IMR-90 (cell line): Measurements from ENCODE around the gene MEGF11. TPM values are rescaled to one million over a fixed set of nuclear protein-coding genes. Genes with fewer than 3 reads are reported as not detected.

Experiments used
- ATAC-seq: fragments of 200-7000 bp; cut with Tn5 transposase; 2 replicates; pipeline ENCODE4 v1.9.1; 2020; ENCODE audit warnings: low read depth, mild to moderate bottlenecking, moderate library complexity
- BruUV-seq: library from RNA; stranded (reverse); fragments of 400-500 nt; replicated peaks from 2 replicates; lab custom pipeline; 2021; lab: Mats Ljungman, UMichigan
- CTCF ChIA-PET: fragments of 300-600 bp; formaldehyde crosslinking; extraction: SDS; loops from one replicate; lab custom pipeline; 2021; ENCODE audit warnings: antibody characterized with exemption; lab: Yijun Ruan, JAX
- POLR2A ChIA-PET: fragments of 300-600 bp; sonication (Branson Sonifier 250); formaldehyde crosslinking; loops from one replicate; lab custom pipeline; 2022; ENCODE audit warnings: antibody characterized with exemption; ENCODE audit not compliant: unreplicated experiment; lab: Charles Lee
- DNase-seq: peaks from one replicate; pipeline ENCODE4 v3.0.0; 2013
- H2AFZ ChIP-seq: replicated peaks from 2 replicates; pipeline ENCODE3; 2013; ENCODE audit warnings: low read length, mild to moderate bottlenecking; ENCODE audit not compliant: poor library complexity
- H2AK5ac ChIP-seq: 2 replicates; pipeline ENCODE4 v1.6.1; 2013; ENCODE audit warnings: low read depth, low read length, inconsistent platforms
- H2AK9ac ChIP-seq: replicated peaks from 2 replicates; pipeline ENCODE3; 2013; ENCODE audit warnings: mild to moderate bottlenecking, low read depth, low read length, moderate library complexity; ENCODE audit not compliant: poor library complexity
- H2BK120ac ChIP-seq: 2 replicates; pipeline ENCODE4 v1.6.1; 2013; ENCODE audit warnings: low read depth, low read length, inconsistent platforms
- H2BK15ac ChIP-seq: 3 replicates; pipeline ENCODE4 v1.6.1; 2013; ENCODE audit warnings: low read depth, low read length, inconsistent platforms
- H2BK20ac ChIP-seq: 2 replicates; pipeline ENCODE4 v1.6.1; 2013; ENCODE audit warnings: low read depth, mild to moderate bottlenecking, inconsistent platforms, low read length, moderate library complexity
- H2BK5ac ChIP-seq: 2 replicates; pipeline ENCODE4 v1.6.1; 2013; ENCODE audit warnings: mild to moderate bottlenecking, low read depth, low read length, inconsistent platforms; ENCODE audit not compliant: poor library complexity, severe bottlenecking
- H3K14ac ChIP-seq: replicated peaks from 2 replicates; pipeline ENCODE4 v1.6.1; 2013; ENCODE audit warnings: low read depth, low read length, inconsistent platforms
- H3K18ac ChIP-seq: 2 replicates; pipeline ENCODE4 v1.6.1; 2013; ENCODE audit warnings: low read depth, low read length, control low read depth
- H3K23ac ChIP-seq: 2 replicates; pipeline ENCODE4 v1.6.1; 2013; ENCODE audit warnings: low read depth, low read length, inconsistent platforms
- H3K27ac ChIP-seq: 2 replicates; pipeline ENCODE4 v1.5.1; 2013; ENCODE audit warnings: mild to moderate bottlenecking, control low read depth, low read length; ENCODE audit not compliant: insufficient read depth
- H3K27me3 ChIP-seq: 2 replicates; pipeline ENCODE4 v1.6.1; 2013; ENCODE audit warnings: low read length; ENCODE audit not compliant: control insufficient read depth, insufficient read depth
- H3K36me3 ChIP-seq: 2 replicates; pipeline ENCODE4 v1.6.1; 2013; ENCODE audit warnings: low read length, mixed read lengths; ENCODE audit not compliant: control insufficient read depth, insufficient read depth
- H3K4ac ChIP-seq: 2 replicates; pipeline ENCODE4 v1.6.1; 2013; ENCODE audit warnings: low read depth, low read length, inconsistent platforms
- H3K4me1 ChIP-seq: 2 replicates; pipeline ENCODE4 v1.6.1; 2013; ENCODE audit warnings: low read length, mixed read lengths; ENCODE audit not compliant: control insufficient read depth, insufficient read depth
- H3K4me2 ChIP-seq: 2 replicates; pipeline ENCODE4 v1.6.1; 2013; ENCODE audit warnings: low read depth, mild to moderate bottlenecking, control low read depth, low read length, moderate library complexity
- H3K4me3 ChIP-seq: 2 replicates; pipeline ENCODE4 v1.5.1; 2013; ENCODE audit warnings: low read depth, mild to moderate bottlenecking, control low read depth, low read length, moderate library complexity; ENCODE audit not compliant: insufficient read depth
- H3K56ac ChIP-seq: 2 replicates; pipeline ENCODE4 v1.6.1; 2013; ENCODE audit warnings: low read length, inconsistent platforms; ENCODE audit not compliant: insufficient read depth; ENCODE audit errors: extremely low read depth
- H3K79me1 ChIP-seq, 2 experiments: 2 replicates each; pipeline ENCODE4 v1.6.1; 2013; ENCODE audit warnings: low read length in 2 of 2, inconsistent platforms in 1 of 2, low read depth in 1 of 2
- H3K9ac ChIP-seq: 2 replicates; pipeline ENCODE4 v1.6.1; 2013; ENCODE audit warnings: low read depth, low read length, control low read depth
- H3K9me1 ChIP-seq: 2 replicates; pipeline ENCODE4 v1.6.1; 2013; ENCODE audit warnings: low read length, inconsistent platforms; ENCODE audit not compliant: insufficient read depth
- H3K9me3 ChIP-seq: 2 replicates; pipeline ENCODE4 v1.6.1; 2013; ENCODE audit warnings: low read length; ENCODE audit not compliant: control insufficient read depth, insufficient read depth
- H4K20me1 ChIP-seq: 2 replicates; pipeline ENCODE4 v1.6.1; 2013; ENCODE audit warnings: low read length, inconsistent platforms; ENCODE audit not compliant: insufficient read depth
- H4K5ac ChIP-seq: 2 replicates; pipeline ENCODE4 v1.6.1; 2013; ENCODE audit warnings: mild to moderate bottlenecking, low read depth, low read length, control low read depth
- H4K8ac ChIP-seq, 2 experiments: 2 replicates each; pipeline ENCODE4 v1.6.1; 2013; ENCODE audit warnings: low read depth in 2 of 2, low read length in 2 of 2, control low read depth in 1 of 2, inconsistent platforms in 1 of 2
- H4K91ac ChIP-seq: 2 replicates; pipeline ENCODE4 v1.6.1; 2013; ENCODE audit warnings: low read depth, low read length, inconsistent platforms; ENCODE audit not compliant: insufficient read depth
- BHLHE40 ChIP-seq: fragments of 150-350 bp; IDR thresholded peaks from 2 replicates; pipeline ENCODE4 v1.6.1; 2016; ENCODE audit warnings: mild to moderate bottlenecking, low read depth, low read length
- CEBPB ChIP-seq: IDR thresholded peaks from 2 replicates; pipeline ENCODE4 v1.6.1; 2012; ENCODE audit warnings: low read depth, low read length, improper control_type of control experiment
- CHD1 ChIP-seq: IDR thresholded peaks from 2 replicates; pipeline ENCODE4 v1.6.1; 2012; ENCODE audit warnings: low read depth, low read length, improper control_type of control experiment
- FOS ChIP-seq: fragments of 150-350 bp; IDR thresholded peaks from 2 replicates; pipeline ENCODE4 v1.6.1; 2016; ENCODE audit warnings: low read depth, low read length
- MAFK ChIP-seq: IDR thresholded peaks from 2 replicates; pipeline ENCODE4 v1.6.1; 2012; ENCODE audit warnings: low read depth, low read length, improper control_type of control experiment
- MAZ ChIP-seq: IDR thresholded peaks from 2 replicates; pipeline ENCODE4 v1.6.1; 2012; ENCODE audit warnings: low read depth, mild to moderate bottlenecking, low read length, improper control_type of control experiment, moderate library complexity, borderline replicate concordance
- MXI1 ChIP-seq: IDR thresholded peaks from 2 replicates; pipeline ENCODE4 v1.6.1; 2012; ENCODE audit warnings: low read depth, mild to moderate bottlenecking, low read length, moderate library complexity, borderline replicate concordance
- NFE2L2 ChIP-seq: fragments of 150-350 bp; IDR thresholded peaks from 2 replicates; pipeline ENCODE4 v1.6.1; 2016; ENCODE audit warnings: low read depth, mild to moderate bottlenecking, low read length
- POLR2A ChIP-seq: IDR thresholded peaks from 2 replicates; pipeline ENCODE4 v1.6.1; 2012; ENCODE audit warnings: mild to moderate bottlenecking, low read depth, low read length
- RAD21 ChIP-seq: IDR thresholded peaks from 2 replicates; pipeline ENCODE4 v1.6.1; 2012; ENCODE audit warnings: low read length, improper control_type of control experiment
- RCOR1 ChIP-seq: IDR thresholded peaks from 2 replicates; pipeline ENCODE4 v1.6.1; 2012; ENCODE audit warnings: mild to moderate bottlenecking, low read length, improper control_type of control experiment; ENCODE audit not compliant: insufficient replicate concordance
- RFX5 ChIP-seq: IDR thresholded peaks from 2 replicates; pipeline ENCODE4 v1.8.0; 2012; ENCODE audit warnings: low read depth, mild to moderate bottlenecking, low read length, moderate library complexity
- SMC3 ChIP-seq: fragments of 150-350 bp; IDR thresholded peaks from 2 replicates; pipeline ENCODE4 v1.6.1; 2016; ENCODE audit warnings: low read depth, mild to moderate bottlenecking, antibody characterized with exemption, low read length, moderate library complexity
- USF2 ChIP-seq: fragments of 150-350 bp; IDR thresholded peaks from 2 replicates; pipeline ENCODE4 v1.6.1; 2017; ENCODE audit warnings: mild to moderate bottlenecking, antibody characterized with exemption, low read length, low read depth
- WGBS, 2 experiments: methylation state at CpG; one replicate each; pipeline versions ENCODE4 v1.1.5 to v1.1.7; 2013; ENCODE audit warnings: missing lambda C conversion rate in 2 of 2; ENCODE audit not compliant: insufficient read length in 1 of 2; ENCODE audit errors: extremely low coverage in 2 of 2; 5-methylcytosine and 5-hydroxymethylcytosine counted together
- dilution Hi-C: fragments of 300-500 bp; cut with HindIII; formaldehyde crosslinking; loops from one replicate; pipeline ENCODE4 v1.14.3; 2018; ENCODE audit warnings: low sequenced_read_pairs; ENCODE audit not compliant: unreplicated experiment
- in situ Hi-C: fragments of 300-500 bp; cut with MboI; formaldehyde crosslinking; loops from 3 replicates; pipeline ENCODE4 v1.14.3; 2019; ENCODE audit warnings: low sequenced_read_pairs, inconsistent platforms, mixed read lengths
- intact Hi-C: fragments of 100-400 bp; cut with micrococcal nuclease; formaldehyde crosslinking; loops from 2 replicates; pipeline ENCODE4 v1.10.0; 2022
- polyA plus RNA-seq, 3 experiments: library from polyadenylated mRNA; depleted of rRNA; stranded (reverse); fragments of >200 nt; gene quantifications; 2 replicates each; pipeline ENCODE4 v1.2.3, GENCODE V29; 2012; ENCODE audit warnings: low replicate concordance in 1 of 3
- total RNA-seq: library from RNA; depleted of rRNA; stranded (reverse); fragments of >200 nt; gene quantifications from 2 replicates; pipeline ENCODE4 v1.2.3, GENCODE V29; 2012
- TF ChIP-seq, protein P1 (sequence below): conservative IDR thresholded peaks from 2 replicates; pipeline ENCODE4 v1.5.1; 2012; ENCODE audit warnings: mild to moderate bottlenecking, low read depth, low read length, improper control_type of control experiment
- TF ChIP-seq, protein P2 (sequence below): fragments of 150-350 bp; IDR thresholded peaks from 2 replicates; pipeline ENCODE4 v1.6.1; 2016; ENCODE audit warnings: low read depth, mild to moderate bottlenecking, low read length, moderate library complexity, borderline replicate concordance

Gene MEGF11
- total and polyA plus RNA-seq, 2 of the 4 experiments (the other 2 are of a cell fraction) = not detected

DNA sequence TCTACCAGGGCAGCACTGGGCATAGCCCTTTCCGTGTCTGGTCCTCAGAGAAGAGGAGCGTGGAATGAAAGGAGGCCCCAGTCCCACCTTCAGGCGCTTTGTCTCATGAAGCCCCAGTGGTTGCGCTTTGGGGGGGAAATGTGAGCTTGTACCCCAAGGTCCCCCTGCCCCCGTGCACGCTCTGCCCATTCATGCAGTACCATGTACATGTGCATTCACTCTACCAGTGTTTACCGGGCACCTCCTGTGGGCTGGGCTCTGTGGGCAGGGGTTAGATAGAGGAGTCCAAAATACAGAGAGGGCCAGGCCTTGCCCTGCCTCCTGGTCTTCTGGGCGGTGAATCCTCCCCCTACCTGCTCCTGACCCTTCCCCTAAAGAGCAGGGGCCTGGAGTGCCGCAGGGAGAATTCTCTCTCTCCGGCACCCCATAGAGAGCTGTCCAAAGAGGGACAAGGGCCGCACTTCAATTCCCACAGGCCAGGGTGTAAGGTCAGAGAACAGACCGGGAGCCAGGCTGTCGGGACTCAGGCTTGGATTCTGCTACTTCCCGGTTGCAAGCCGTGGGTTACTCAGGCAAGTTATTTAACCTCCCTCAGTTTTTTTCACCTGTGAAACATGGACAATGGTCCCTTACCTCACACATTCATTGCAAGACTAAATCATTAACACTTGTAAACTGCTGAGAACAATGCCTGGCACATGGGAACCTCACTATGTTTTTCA, 153.4 kb downstream of the MEGF11 start:
- Histone ChIP-seq H2BK5ac (no peak overlapping the region), H4K91ac (no peak overlapping the region), H3K9me1 (no peaks in the 10 kb centered on the region), H3K4ac (no peak overlapping the region), H3K56ac (no peak overlapping the region), H3K27ac (no peak overlapping the region), H3K23ac (no peak overlapping the region), H3K9me3 (no peaks in the 10 kb centered on the region), H3K14ac (no peak overlapping the region), H3K18ac (no peak overlapping the region), H2AFZ (no peak overlapping the region), H2BK20ac (no peak overlapping the region), H2BK15ac (no peak overlapping the region), H3K4me1 (no peaks in the 10 kb centered on the region), H3K4me3 (no peak overlapping the region), H3K9ac (no peak overlapping the region), H4K20me1 (no peaks in the 10 kb centered on the region), H4K5ac (no peak overlapping the region), H3K4me2 (no peak overlapping the region), H2BK120ac (no peak overlapping the region), H3K27me3 (peaks cover 57% of the 10 kb centered on the region), H3K79me1 (no peaks in the 10 kb centered on the region), H3K36me3 (no peaks in the 10 kb centered on the region), H4K8ac (no peak overlapping the region), H2AK5ac (no peak overlapping the region), H2AK9ac (no peak overlapping the region)
- no peak for ATAC-seq
- in situ Hi-C loops (no loop called here), intact Hi-C loops (no loop called here), dilution Hi-C loops (no loop called here)
- WGBS, 2 experiments = 65% methylated on average over 4 of the region's 15 CpGs; no CpG with 5 or more reads in 1 of the 2 experiments
- no peak for TF ChIP-seq POLR2A
- no peak for TF ChIP-seq USF2
- TF ChIP-seq CEBPB = no peak
- TF ChIP-seq MXI1 = no peak
- TF ChIP-seq, protein P1, sequence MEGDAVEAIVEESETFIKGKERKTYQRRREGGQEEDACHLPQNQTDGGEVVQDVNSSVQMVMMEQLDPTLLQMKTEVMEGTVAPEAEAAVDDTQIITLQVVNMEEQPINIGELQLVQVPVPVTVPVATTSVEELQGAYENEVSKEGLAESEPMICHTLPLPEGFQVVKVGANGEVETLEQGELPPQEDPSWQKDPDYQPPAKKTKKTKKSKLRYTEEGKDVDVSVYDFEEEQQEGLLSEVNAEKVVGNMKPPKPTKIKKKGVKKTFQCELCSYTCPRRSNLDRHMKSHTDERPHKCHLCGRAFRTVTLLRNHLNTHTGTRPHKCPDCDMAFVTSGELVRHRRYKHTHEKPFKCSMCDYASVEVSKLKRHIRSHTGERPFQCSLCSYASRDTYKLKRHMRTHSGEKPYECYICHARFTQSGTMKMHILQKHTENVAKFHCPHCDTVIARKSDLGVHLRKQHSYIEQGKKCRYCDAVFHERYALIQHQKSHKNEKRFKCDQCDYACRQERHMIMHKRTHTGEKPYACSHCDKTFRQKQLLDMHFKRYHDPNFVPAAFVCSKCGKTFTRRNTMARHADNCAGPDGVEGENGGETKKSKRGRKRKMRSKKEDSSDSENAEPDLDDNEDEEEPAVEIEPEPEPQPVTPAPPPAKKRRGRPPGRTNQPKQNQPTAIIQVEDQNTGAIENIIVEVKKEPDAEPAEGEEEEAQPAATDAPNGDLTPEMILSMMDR = no peak
- TF ChIP-seq, protein P2, sequence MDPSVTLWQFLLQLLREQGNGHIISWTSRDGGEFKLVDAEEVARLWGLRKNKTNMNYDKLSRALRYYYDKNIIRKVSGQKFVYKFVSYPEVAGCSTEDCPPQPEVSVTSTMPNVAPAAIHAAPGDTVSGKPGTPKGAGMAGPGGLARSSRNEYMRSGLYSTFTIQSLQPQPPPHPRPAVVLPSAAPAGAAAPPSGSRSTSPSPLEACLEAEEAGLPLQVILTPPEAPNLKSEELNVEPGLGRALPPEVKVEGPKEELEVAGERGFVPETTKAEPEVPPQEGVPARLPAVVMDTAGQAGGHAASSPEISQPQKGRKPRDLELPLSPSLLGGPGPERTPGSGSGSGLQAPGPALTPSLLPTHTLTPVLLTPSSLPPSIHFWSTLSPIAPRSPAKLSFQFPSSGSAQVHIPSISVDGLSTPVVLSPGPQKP = no peak
- no peak for TF ChIP-seq BHLHE40
- no peak for TF ChIP-seq RAD21
- TF ChIP-seq MAZ = no peak
- TF ChIP-seq SMC3 = no peak
- TF ChIP-seq RFX5 = no peak
- TF ChIP-seq RCOR1 = no peak
- no peak for TF ChIP-seq MAFK
- no peak for TF ChIP-seq FOS
- TF ChIP-seq NFE2L2 = no peak
- TF ChIP-seq CHD1 = no peak
- no peak for DNase-seq
- ChIA-PET CTCF (no interaction called here), POLR2A (no interaction called here)
- no TSS peak for BruUV-seq
